CD4-positive, alpha-beta T cell treated with Interleukin-17A for 4 hours (primary cell): Measurements from ENCODE around the gene TGIF2.

ENCODE experiments used
- DNase-seq: peaks from one replicate; pipeline ENCODE4 v3.0.0-alpha.2; 2020; ENCODE audit warnings: mixed read lengths

TGIF2 gene

DNA sequence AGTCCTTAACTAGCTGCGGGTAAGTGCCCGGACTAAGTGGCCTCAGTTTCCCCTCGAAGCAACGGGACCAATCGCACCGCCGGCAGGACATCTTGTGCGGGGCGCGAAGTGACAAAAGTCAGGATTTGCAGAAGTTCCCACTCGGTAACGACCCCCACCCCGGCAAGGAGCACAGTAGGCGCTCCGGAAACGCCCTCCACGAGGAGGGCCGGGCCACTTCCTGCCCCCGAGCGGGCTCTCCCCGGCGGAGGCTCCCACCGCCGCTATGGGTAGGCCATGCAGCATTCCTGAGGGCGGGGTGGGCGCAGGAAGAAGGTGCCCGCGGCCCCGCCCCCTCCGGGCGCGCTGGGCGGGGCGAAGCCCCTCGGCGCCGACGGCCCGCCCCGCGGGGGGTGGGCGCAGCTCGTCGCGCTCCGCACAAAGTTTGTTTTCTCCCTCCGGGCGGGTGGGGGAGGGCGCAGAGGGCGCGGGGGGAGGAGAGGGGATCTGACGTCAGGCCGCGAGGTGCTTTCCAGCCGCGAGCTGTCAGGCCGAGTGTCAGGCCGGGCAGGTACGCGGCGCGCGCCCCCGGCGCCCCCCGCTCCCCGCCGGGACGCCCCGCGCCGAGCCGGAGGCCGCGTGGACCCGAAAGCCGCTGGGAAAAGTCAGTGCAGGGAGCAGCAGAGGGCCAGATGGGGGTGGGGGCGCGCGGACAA, at the start of gene TGIF2:
TSS of gene TGIF2 (plus strand) at position 495 of the 695 bp plus-strand sequence. CDS start 5,178 bp downstream, outside the sequence.
- peak; percentile 95 for DNase-seq

DNA sequence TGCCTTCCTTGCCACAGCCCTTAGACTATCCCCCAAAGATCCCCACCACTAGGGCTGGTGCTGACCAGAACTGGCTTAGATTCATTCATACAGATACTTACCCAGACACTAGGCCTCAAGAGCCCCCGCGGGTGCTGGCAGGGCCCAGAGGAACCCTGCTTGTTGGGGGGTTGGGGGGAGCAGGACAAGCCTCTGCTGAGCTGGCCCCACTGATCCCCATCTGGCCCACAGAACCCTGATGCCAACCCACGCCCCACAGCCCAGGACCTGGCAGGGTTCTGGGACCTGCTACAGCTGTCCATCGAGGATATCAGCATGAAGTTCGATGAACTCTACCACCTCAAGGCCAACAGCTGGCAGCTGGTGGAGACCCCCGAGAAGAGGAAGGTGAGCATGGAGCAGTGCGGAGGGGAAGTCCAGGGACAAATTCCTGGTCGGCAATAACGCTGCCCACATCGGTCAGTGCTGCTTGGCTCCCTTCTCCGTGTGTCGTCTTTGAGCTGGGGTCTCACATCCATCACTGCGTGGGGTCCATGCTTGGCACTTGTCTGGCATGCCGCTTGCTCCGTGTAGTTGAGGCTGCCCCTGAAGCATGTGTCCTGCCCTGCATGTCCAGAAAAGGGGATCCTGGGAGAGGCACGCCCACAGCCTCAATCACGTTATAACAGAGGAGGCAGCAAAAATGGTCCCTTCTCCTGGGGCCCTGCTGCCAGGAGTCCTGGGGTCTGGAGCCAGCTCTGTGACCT, 47.6 kb upstream of the TGIF2 start:
- DNase-seq: no peak

DNA sequence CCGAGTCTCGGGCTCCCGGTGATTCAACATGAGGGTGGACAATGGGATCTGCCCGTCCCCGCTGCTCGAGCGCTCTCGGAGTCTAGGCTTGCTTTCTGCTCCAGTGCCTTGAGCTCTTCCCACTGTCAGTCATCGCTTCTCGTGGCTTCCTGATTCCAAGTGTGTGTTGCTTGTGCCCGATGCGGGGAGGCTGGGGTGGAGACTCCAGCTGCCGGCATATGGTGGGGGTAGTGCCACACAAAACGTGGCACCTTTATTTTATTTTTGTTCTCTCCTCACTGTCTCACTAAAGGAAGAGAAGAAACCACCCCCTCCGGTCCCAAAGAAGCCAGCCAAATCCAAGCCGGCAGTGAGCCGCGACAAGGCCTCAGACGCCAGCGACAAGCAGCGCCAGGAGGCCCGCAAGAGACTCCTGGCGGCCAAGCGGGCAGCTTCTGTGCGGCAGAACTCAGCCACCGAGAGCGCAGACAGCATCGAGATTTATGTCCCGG, 46.8 kb upstream of the TGIF2 start:
- DNase-seq: no peak

DNA sequence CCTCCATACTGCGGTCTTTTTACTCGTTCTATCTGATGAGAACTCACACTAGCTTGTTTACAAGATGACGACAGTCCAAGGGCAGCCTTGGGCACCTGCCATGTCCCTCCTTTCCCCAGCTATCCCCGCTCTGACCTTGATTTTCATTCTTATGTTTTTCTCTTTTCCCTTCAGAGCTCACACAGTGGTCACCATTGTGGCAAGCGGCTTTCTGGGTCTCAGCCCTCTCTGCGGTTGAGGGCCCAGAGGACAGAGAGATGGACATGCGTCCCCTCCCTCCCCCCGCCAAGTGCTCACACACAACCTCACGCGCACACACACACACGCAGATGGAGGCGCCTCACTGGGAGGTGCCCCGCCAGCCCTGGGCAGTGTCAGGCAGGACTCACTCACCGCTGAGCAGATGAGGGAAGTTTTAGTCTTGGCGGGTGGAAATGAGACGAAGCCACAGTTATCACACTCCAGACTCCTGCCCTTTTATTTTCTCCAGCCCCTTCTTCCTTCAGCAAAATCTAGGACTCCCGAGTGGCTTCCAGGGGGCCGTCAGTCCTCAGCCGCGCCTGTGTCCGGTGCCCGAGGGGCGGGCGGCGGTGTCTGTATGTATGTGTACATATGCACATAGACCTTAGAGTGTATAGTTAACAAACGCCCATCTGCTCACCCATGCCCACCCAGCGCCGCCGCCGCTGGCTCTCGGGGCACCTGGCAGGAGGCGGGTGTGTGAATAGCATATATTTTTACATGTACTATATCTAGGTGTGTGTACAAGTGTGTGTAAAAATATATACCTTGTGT, 45.9 kb upstream of the TGIF2 start:
- DNase-seq: no peak

DNA sequence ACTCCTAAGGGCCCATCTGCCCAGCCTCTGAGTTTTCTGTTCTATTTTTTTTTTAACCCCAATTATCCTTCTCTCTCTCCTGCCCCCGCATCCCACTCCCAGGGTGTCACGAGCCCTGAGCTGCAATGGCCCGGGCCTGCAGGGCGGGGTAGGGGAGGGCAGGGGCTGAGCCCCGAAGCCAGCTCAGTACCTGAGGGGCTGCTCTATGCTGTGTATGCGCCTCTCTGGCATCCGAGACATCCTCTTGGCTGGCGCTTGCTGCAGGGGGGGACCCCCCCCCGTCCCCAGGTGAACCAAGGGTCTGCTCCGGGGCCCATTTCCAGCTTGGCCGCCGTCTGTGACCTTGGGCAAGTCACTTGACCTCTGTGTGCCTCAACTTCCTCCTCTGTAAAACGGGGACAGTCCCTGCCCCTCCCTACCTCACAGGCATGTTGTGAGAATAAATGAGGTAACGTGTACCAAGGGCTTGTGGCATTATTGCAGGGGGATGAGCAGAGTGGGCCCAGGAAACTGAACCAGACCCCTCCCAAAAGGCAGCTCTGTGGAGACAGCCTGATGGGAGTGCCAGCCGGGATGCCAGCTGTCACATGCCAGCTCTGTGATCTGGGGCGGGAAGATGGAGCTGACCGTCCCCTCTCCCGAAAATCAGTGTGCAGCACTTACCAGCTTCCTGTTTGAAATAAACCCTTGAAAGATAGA, 45.1 kb upstream of the TGIF2 start:
- DNase-seq: no peak

DNA sequence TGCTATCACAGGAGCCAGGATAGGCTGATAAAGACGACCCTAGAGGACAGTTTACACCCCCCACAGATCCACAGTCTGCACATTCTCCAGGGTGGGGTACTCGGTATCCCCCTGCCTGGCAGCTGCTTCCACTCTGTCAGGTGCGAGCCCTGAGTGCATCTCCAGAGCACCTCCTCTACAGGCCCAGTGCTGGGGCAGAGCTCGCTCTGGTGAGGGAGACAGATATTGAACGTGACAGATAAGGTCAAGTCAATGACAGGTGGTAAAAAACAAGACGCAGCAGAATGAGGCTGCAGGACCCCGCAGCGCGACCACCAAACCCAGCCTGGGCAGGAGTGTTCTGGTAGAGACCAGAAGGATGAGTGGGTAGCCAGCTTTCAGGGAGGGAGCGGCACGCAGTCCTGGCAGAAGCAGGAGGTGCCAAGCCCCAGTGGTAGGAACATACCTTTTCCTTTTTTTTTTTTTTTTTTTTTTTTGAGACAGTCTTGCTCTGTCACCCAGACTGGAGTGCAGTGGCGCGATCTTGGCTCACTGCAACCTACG, 44.5 kb upstream of the TGIF2 start:
- DNase-seq: no peak

DNA sequence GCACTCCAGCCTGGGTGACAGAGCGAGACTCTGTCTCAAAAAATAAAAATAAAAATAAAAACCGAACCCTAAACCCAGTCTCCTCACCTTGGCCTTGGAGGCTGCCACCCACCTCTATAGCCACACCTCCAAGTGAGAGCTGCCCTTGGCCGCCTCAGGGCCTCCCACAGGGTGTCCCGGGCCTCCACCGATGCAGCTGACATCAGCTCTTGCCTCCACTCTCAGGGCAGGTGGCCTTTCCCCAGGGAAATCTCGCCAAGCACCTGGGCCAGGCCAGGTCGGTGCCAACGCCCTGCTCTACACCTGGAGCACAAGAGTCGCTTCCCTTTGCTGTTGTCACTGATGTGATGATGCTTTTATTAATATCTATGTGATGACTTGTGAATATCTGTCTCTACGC, 41.0 kb upstream of the TGIF2 start:
- no peak for DNase-seq

DNA sequence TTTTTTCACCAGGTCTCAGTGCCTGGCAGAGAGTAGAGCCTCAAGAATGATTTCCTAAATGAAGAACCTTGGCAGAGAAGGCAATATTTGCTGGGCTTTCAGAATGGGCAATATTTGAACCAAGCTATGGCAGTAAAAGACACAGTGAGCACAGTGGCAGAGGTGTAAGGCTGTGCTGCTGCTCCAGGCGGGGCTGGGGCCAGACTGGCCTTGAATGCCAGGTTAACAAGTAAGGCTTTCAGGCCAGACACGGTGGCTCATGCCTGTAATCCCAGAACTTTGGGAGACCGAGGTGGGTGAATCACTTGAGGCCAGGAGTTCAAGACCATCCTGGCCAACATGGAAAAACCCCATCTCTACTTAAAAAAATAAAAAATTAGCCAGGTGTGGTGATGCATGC, 40.6 kb upstream of the TGIF2 start:
- no peak for DNase-seq

DNA sequence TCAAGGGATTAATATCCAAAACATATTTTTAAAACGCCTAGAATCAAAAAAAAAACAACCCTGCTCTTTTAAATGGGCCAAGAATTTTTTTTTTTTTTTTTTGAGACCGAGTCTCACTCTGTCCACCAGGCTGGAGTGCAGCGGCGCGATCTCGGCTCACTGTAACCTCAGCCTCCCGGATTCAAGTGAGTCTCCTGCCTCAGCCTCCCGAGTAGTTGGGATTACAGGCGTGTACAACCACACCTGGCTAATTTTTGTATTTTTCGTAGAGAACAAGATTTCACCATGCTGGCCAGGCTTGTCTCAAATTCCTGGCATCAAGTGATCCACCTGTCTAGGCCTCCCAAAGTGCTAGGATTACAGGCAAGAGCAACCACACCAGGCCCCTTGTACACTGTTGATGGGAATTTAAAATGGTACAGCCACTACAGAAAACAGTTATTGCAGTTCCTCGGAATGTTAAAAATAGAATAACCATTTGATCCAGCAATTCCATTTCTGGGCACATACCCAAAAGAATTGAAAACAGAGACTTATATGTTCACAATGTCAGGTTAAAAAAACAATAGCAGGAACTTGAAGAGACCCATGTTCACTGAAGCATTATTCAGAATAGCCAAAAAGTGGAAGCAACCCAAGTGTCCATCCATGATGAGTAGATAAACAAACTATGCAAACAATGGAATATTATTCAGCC, 35.2 kb upstream of the TGIF2 start:
- DNase-seq: no peak

DNA sequence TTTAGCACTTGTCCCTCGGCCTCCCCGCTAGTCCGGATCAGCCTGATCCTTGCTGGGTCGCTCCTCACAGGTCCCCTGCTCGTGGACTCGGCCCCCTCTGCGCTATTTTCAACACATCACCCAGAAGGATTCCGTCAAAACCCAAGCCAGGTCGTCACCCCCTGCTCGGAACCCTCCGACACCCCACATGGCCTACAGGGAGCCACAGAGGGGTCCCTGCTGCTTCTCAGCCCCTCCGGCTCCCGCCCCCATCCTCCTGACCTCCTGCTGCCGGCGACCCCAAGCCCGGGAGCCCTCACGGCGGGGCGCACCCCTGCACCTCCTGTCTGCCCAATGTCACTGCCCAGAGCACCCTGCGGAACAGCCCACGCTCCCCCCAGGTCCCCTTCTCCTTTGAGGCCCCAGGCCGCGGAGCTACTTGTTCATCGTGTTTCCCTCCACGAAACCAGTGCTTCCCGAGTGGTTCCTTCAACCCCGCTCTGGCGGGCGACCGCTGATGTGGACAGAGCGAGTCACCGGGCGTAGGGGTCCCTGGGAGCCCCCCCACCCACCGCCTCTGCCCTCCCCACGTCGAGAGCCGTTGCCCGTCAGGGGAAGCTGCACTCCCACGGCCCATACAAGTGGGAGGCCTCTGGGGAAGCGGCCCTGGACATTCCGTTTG, 32.7 kb upstream of the TGIF2 start:
- no peak for DNase-seq

DNA sequence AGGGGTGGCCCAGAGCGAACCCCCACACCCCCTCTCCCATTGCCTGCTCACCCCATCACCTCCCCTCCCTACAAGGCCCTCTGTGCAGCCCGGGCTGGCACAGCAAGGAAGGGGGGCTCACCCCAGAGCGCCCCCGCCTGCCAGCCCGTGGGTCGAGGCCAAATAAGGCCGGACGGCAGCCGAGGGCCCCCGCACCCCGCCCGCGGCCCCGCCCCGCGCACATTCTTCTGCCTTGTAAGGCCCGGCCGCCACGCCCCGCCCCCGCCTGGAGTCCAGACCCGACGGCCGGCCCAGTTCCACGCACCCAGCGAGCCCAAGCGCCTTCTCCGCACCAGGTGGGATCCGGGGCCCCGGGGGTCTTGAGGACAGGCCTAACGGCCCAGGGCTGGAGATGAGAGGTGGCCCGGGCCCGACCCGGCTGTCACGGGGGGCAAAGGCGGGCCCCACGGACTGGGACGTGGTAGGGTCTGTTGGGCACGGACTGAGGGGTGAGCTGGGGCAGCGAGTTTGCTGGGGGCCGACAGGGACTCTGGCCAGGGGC, 32.1 kb upstream of the TGIF2 start, which contains the start of gene MYL9:
TSS of gene MYL9 (plus strand) at position 293 of the 541 bp plus-strand sequence. CDS start 3,366 bp downstream, outside the sequence.
- peak; percentile 27 for DNase-seq

DNA sequence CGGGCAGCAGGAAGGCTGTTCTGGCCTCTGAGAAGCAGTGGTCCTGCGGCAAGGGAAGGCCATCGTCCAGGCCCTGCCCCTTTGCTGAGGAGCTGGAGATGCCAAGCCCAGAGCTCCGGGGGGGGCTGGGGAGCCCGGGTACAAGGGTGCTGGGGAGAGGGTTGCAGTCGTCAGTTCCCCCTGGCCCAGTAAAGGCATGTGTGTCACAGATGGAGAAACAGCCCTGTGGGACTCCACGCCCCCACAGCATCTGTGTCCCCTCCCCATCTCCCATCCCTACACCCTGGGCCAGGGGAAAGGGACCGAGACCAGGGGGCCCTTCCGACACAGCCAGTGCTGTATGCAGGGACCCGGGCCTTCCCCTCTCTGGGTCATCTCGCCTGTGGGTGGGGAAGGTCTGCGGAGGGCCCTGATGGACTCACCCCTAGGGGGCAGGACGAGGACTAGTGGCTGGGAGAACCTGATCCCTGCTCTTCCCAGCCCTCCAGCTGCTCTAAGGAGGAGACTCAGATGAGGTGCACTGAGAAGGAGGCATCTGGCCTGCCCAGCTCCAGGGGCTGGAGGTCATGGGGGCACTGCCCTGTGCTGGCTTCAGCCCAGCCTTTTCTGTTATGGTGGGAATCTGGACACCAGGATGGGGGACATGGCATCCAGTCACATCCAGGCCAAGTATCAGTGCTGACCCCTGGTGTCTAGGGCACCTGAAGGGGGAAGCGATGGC, 31.5 kb upstream of the TGIF2 start:
- DNase-seq: peak; percentile 11

DNA sequence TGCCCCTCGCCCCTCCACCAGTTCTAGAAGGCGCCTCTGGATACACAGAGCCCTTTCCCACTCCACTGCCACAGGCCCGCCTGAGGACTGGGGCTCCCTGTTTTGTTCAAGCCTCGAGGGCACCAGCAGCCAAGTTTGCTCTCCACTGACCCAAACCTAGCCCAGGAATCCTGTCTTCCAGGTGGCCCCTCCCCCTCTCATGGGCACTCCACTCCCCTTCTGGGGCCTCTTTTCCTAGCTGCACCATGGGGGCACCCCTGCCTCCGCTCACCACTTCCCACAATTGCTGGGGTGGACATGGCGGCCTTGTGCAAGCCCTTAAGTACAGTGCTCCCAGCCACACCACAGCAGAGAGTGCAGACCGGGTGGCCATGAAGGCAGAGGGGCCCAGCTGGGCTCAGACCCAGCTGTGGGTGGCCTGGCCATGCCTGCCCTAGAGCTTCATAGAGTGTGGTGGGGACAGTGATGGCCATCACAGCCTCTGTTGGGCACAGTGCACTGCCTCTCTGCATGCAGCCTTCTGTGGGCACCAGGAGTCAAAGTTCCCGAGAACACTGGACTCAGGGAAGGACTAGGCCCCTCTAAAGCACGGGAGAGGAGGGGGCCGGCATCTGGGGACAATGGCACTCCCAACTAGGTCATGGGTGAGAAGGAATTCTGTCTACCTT, 30.7 kb upstream of the TGIF2 start:
- DNase-seq: no peak

DNA sequence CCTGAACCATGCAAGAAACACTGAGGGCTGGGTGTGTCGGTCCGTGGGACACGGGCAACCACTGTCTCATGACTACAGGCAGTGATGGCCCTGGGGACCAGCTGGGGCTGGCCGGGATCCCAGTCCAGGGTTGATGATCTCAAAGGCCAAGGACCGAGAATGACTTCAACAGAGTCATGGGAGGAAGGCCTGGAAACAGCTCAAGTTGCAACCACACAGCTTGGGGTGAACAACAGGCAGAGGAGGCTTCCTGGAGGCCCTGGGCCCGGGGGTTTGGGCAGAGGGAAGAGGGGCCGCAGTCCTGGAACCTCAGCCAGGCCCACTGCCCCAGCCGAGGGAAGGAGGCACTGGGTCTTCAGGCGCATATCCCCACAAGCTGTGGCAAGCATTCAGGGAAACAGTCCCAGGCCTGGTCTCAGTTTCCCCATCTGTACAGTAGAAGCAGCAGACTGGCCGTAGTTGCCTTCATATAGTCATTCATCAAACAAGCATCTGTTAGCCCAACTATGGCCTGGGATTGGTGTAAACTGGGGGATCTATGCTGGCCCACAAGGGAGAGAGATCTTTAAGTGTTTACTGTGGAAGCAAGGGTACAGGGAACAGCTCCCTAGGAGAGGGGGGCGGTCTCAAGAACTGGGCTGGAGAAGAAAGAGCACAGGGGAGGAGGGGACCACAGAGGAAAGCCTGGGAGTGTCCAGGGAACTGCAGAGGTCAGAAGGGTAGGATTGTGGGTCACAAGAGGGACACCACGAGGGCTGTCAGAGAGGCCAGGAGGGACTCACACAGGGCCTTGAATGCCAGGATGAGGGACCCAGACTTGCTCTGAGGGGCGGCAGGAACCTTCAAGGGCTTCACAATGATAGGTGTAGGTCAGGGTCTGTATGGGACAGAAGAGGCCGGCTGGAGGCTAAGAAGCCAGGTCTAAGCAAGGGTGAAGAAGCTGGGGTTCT, 29.9 kb upstream of the TGIF2 start:
- DNase-seq: no peak

DNA sequence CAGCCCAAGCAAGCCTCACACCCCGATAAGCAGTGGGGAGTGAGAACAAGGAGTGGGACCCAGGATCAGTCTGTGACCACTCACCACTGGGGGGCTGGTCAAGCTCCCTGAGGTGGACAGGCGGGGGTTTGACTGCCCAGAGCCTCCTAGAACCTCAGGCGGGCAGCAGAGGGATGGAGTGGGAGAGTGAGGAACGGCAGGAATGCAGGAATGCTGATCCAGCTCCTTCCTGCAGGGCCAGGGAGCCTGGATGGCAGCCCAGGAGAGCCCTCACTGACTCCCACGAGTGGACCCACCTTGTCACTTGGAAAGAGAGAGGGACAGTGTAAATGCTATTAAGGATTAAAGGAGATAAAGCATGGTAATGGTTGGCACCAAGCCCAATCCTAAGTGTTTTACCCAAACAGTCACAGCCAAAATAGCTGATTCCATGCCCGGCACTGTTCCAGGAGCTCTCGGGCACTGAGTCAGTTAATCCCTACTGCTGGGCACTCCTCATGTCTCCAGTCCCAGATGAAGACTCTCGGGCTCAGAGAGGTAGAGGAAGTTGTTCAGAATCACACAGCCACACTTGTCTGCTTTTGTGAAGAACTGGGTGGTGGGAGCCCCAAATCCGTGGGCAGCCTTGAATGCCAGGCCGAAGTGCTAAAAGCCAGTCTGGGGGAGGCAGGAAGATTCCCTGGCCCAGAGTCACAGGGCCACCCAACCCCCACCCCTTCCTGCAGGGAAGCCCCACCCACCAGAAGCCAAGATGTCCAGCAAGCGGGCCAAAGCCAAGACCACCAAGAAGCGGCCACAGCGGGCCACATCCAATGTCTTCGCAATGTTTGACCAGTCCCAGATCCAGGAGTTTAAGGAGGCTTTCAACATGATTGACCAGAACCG, 29.0 kb upstream of the TGIF2 start:
- no peak for DNase-seq

DNA sequence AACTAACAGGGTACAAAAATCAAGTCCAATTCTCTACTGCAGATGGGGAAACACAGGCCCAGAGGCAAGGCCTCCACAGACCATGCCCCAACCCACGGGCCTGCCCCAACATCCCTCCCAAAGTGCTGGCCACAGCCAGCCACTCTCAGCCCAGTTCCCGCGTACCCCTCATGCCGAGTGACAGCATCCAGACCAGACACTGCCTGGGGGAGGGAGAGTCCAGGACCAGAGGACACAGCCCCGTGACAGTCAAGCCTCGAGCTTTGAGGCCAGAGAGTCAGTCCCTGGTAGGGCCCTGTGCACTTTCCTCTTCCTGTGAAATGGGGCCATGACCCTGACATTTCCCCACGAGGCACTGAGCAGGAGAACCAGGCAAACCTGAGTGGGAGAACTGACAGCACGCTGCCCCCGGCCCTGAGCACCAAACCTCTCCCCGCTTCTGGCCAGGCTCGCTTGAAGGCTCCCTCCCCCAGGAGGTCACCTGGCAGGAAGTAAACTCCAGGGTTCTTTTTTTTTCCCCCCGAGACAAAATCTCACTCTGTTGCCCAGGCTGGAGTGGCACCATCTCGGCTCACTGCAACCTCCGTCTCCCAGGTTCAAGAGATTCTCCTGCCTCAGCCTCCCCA, 27.2 kb upstream of the TGIF2 start:
- DNase-seq: no peak
